WTC11 (cell line): ENCODE measurements around the gene WBP2NL.

Source experiments
- CREB1 ChIP-seq: sonication (generic); formaldehyde crosslinking; IDR thresholded peaks from 2 replicates; pipeline ENCODE4 v1.8.0; 2023; ENCODE audit warnings: mild to moderate bottlenecking, missing genetic modification reagents
- ETV6 ChIP-seq: sonication (generic); formaldehyde crosslinking; IDR thresholded peaks from 2 replicates; pipeline ENCODE4 v1.8.1; 2022; ENCODE audit warnings: mild to moderate bottlenecking, missing genetic modification reagents
- FOXK1 ChIP-seq: sonication (generic); formaldehyde crosslinking; IDR thresholded peaks from 2 replicates; pipeline ENCODE4 v1.8.0; 2022; ENCODE audit warnings: mild to moderate bottlenecking, moderate library complexity, missing genetic modification reagents
- GABPB1 ChIP-seq: sonication (generic); formaldehyde crosslinking; IDR thresholded peaks from 2 replicates; pipeline ENCODE4 v1.8.1; 2023; ENCODE audit warnings: mild to moderate bottlenecking, missing genetic modification reagents
- JAZF1 ChIP-seq: fragments of 250-450 bp; sonication (Bioruptor Pico); IDR thresholded peaks from 2 replicates; pipeline ENCODE4 v1.9.0; 2021; ENCODE audit warnings: moderate library complexity, mild to moderate bottlenecking, inconsistent platforms
- JUN ChIP-seq: sonication (generic); formaldehyde crosslinking; IDR thresholded peaks from 2 replicates; pipeline ENCODE4 v1.8.0; 2023; ENCODE audit warnings: mild to moderate bottlenecking, missing genetic modification reagents
- MAX ChIP-seq: sonication (generic); formaldehyde crosslinking; IDR thresholded peaks from 2 replicates; pipeline ENCODE4 v1.8.0; 2022; ENCODE audit warnings: mild to moderate bottlenecking, missing genetic modification reagents
- NR3C1 ChIP-seq: sonication (generic); formaldehyde crosslinking; conservative IDR thresholded peaks from 2 replicates; pipeline ENCODE4 v1.8.1; 2023; ENCODE audit warnings: low read depth, mild to moderate bottlenecking, missing genetic modification reagents
- RORB ChIP-seq: fragments of 250-450 bp; sonication (Bioruptor Pico); IDR thresholded peaks from 2 replicates; pipeline ENCODE4 v1.9.0; 2021; ENCODE audit warnings: mild to moderate bottlenecking
- ZNF317 ChIP-seq: sonication (generic); formaldehyde crosslinking; IDR thresholded peaks from 2 replicates; pipeline ENCODE4 v1.8.1; 2023; ENCODE audit warnings: low read depth, mild to moderate bottlenecking, moderate library complexity, missing genetic modification reagents, borderline replicate concordance
- ZNF396 ChIP-seq: fragments of 250-450 bp; sonication (Bioruptor Pico); IDR thresholded peaks from 2 replicates; pipeline ENCODE4 v1.8.0; 2021; ENCODE audit warnings: mild to moderate bottlenecking, moderate library complexity, borderline replicate concordance
- TF ChIP-seq, protein P1 (sequence below): fragments of 200-600 bp; IDR thresholded peaks from 2 replicates; pipeline ENCODE4 v1.8.0; 2022; ENCODE audit warnings: antibody characterized with exemption
- TF ChIP-seq, protein P2 (sequence below): fragments of 250-450 bp; sonication (Bioruptor Pico); IDR thresholded peaks from 2 replicates; pipeline ENCODE4 v2.1.2; 2022; ENCODE audit warnings: mild to moderate bottlenecking, moderate library complexity

- TF ChIP-seq MAX (CRISPR knock-in tag) (no peak), ZNF317 (CRISPR knock-in tag) (no peak), GABPB1 (CRISPR knock-in tag) (no peak), JUN (CRISPR knock-in tag) (no peak), ETV6 (CRISPR knock-in tag) (no peak), CREB1 (CRISPR knock-in tag) (no peak), RORB (CRISPR knock-in tag) (no peak), JAZF1 (CRISPR knock-in tag) (no peak), ZNF396 (CRISPR knock-in tag) (no peak), FOXK1 (no peak), NR3C1 (CRISPR knock-in tag) (no peak)
- TF ChIP-seq, protein P1, sequence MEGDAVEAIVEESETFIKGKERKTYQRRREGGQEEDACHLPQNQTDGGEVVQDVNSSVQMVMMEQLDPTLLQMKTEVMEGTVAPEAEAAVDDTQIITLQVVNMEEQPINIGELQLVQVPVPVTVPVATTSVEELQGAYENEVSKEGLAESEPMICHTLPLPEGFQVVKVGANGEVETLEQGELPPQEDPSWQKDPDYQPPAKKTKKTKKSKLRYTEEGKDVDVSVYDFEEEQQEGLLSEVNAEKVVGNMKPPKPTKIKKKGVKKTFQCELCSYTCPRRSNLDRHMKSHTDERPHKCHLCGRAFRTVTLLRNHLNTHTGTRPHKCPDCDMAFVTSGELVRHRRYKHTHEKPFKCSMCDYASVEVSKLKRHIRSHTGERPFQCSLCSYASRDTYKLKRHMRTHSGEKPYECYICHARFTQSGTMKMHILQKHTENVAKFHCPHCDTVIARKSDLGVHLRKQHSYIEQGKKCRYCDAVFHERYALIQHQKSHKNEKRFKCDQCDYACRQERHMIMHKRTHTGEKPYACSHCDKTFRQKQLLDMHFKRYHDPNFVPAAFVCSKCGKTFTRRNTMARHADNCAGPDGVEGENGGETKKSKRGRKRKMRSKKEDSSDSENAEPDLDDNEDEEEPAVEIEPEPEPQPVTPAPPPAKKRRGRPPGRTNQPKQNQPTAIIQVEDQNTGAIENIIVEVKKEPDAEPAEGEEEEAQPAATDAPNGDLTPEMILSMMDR: no peak
- TF ChIP-seq, protein P2, sequence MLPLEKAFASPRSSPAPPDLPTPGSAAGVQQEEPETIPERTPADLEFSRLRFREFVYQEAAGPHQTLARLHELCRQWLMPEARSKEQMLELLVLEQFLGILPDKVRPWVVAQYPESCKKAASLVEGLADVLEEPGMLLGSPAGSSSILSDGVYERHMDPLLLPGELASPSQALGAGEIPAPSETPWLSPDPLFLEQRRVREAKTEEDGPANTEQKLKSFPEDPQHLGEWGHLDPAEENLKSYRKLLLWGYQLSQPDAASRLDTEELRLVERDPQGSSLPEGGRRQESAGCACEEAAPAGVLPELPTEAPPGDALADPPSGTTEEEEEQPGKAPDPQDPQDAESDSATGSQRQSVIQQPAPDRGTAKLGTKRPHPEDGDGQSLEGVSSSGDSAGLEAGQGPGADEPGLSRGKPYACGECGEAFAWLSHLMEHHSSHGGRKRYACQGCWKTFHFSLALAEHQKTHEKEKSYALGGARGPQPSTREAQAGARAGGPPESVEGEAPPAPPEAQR (CRISPR knock-in tag): no peak
These were observed 3.4 kb upstream of the WBP2NL start for GRCh38 chr22:41995211-41995610.
